GM19193 (cell line): Measurements from ENCODE around the gene JMJD4.

Experiments used
- POLR2A ChIP-seq: IDR thresholded peaks from 4 replicates; pipeline ENCODE4 v1.6.1; 2011; ENCODE audit not compliant: insufficient read depth, insufficient read length; ENCODE audit errors: extremely low read depth

The JMJD4 gene

DNA sequence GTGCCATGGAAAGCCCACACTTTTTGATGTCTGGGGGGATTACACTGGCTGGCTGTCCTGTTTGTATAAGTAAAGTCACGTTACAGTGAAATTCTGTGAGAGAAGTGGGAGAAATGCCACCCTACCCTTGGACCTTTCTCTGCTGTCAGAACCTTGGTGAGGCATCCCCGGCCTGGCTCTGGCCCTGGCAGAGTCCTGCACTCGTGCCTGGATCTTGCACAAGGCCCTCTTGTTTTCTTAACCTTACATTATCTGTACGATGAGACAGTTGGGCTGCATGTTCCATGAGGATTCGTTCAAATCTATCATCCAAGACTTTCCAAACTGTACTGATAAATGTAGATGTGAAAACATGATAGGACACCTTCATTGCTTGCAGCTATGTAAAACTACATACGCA is 11.6 kb upstream of the JMJD4 start:
- no peak for TF ChIP-seq POLR2A

DNA sequence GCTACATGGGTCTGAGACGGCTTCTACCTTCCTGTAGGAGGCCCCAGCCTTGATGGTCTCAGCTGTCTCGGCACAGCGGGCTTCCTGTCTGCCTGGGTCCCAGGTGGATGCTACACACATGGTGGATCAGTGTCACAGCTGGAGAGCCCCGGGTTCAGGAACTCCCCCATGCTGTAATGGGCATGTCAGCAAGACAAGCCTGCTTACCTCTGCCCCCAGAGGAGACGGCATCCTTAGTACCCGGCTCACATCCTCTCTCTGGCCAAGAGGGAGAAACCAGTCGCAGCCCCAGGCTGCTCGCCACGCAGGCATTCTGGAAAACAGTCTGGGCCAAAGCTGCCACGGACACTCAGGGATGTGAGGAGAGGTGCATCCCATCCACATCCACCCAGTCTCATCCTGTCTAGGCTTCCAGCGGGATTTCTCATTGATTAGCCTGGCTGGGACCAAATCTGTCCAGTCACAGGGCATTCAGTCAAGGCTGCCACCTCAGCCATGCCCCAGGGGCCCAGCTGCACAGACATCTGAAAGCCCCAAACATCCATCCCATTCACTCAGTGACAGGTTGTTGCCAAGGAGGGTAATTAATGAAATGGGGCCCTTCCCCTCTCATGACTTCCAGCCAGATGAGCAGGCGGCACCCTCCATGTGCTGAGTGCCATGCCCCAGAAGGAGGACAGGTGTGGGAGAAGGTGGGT is 10.6 kb upstream of the JMJD4 start:
- no peak for TF ChIP-seq POLR2A

DNA sequence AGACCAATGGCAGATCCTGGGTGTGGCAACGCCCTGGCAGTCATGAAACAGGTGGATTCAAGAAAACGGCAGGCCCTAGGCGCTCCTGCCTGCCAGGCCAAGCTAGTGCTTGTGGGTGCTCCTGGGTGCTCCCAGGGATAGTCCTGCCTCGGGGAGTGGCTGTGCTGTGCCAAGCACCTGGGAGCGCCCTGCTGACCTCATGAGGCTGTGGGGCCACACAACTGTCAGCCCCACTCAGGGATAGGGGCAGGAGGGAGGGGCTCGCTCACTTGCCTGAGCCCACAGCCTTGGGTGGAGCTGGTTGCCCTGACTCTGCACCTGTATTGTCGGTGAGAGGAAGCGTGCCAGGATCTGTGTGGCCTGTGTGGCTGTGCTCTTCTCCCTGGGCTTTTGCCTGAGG is 9.6 kb upstream of the JMJD4 start:
- TF ChIP-seq POLR2A, result no peak

DNA sequence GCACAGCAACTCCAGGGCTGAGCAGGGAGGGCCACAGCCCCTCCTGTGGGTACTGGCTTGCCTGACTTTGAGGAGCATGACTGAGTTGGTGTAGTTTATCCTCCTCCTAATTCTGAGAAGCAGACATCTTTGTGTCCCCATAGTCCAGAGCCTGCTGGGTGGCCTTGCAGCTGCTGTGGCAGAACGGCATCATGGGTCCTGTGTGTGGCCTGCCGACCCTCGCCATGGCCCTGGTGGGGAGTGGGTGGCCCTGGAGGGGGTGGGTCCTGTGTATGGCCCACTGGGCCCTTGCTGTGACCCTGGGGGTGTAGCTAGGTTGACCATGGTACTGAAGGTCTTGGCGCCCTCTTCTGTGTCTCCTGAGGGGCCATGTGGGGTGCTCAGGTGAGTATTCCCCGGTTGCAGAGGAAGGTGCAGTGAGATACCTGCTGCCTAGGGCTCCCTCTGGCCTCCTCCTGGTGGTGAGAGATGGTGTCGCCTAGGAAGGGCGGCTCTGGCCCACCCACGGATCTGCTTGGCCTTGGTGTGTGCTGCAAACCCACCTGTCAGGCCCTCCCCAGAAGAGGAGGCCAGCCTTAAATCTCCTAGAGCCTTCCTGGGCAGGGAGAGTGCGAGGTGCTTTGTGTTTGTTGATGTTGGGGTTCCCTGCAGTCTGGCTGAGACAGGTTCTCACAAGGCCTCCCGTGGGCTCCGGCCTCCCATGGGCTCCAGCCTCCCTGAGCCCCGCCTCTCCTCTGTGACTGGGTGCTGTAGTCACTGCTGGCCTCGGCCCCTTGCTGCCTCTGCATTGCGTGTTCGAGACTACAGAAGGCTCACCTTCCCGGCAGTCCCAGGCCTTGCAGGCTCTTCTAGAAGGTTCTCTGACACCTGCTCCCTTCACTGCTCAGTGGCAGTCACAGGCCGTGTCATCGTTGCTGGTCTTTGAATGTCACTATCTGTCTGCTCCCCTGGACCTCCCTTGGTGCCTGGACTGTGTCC is 7.9 kb upstream of the JMJD4 start:
- TF ChIP-seq POLR2A, result no peak

DNA sequence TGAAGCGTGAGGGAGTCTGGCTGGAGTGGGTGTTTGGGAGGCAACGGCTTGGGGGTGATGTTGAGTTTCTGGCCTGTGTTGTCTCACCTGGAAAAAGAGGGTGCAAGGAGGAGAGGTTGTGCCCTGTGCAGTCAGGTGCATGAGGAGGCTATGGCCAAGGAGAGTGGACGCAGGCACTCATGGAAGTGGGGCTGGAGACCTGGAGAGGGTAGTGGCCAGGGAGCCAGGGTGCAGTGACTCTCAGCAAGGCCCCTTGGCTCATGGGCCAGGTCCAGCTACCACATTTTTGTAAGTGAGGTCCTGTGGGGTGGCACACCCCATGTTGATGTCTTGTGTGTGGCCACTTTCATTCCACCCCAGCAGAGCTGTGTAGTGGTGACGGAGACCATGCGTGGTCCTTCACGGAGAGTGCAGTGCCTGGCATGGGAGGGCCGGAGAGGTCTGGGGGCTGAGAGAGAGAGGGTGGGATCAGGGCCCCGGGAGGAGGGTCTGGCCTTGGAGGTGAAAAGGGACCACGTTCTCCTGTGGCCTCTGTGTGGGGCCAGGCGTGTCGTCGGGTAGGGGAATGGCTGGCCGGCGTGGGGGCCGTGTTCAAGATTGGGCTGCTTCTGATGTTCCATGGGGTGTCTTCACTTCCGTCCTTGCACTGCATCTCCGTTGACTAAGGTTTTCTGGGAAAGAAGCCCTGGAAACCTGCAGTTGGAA is 6.2 kb upstream of the JMJD4 start:
- TF ChIP-seq POLR2A, result no peak

DNA sequence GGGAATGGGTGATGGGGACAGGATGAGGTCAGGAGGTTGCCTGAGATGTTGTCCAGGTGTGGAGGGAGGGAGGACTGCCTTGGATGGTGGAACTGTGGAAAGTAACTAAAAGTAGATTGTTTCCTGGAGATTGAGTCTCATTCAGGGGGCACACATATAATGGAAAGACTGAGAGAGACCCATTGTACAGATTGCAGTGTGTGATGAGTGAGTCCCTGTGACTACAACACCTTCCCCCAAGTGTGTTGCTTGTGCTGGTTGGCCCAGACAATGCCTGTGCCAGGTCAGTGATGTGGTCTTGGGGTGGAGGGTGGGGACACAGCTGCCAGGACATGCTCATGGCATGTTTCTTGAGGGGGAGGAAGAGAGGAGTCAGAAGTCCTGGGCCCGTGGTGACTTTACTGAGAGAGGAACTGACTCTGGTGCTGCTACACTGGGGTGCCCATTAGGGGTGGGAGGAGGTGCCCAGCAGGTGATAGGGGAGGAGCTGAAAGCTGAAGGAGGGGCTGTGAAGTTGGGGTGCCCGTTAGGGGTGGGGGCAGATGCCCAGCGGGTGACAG is 5.4 kb upstream of the JMJD4 start:
- TF ChIP-seq POLR2A, result no peak

DNA sequence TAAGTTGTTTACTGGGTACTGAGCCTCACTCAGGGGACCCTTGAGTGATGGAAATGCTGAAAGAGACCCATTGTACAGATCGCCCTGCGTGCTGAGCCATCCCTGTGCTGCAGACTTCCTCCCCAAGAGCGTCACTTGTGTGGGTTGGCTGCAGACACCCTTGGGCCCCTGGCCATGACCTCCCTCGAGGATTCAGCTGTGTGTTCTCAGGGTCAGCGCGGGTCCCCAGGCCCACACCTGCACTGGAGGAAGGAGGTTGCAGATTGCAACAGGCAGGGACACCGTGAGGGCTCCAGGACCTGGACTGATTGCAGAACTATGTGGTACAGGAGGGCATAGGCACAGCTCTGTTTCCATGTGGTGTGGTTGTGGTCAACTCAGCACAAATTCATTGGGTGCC is 4.5 kb upstream of the JMJD4 start:
- no peak for TF ChIP-seq POLR2A

DNA sequence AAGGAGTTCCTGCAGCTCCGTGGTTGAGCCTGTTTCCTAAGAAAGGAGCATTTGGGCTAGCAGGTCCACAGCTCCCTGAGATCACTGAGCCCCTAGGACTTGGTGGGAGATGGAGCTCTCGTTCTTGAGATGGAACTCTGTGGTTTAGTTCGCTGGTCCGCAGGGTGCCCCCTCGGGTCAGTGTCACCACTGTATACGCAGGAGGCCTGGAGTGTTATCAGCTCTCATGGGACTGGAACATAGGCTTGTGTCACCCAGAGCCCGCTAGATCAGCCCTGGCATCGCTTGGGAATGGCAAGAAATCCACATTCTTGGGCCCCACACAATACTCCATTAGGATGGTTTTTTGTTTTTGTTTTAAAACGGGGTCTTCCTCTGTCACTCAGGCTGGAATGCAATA is 3.7 kb upstream of the JMJD4 start:
- no peak for TF ChIP-seq POLR2A

DNA sequence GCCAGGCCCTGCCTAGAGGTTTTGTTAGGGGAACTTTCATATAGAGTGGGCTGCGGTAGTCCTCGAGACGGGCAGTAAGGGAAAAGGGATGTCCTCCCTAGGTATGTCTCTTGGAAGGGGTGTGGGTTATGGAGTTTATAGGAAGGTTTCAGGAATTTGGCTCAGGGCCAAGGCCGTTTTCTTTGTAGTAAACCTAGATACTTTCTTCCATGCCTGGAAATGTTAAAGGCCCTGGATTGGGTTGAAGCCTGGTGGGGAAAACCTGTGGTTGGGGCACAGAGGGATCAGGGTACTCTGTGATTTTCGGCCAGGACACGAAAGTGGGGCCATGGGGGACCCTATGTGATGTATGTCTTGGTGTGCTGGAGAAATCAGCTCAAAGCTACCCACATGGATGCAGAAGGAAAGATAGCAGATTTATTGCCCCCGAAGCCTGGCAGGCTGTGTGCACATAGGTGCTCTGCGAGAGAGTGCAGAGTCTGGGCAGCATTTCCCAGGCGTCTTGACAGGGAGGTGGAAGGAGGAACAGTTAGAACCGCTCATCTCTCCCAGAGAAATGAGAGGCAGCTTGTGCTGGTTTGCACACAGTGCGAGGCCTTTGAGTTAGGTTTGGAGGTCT is 1.8 kb upstream of the JMJD4 start:
- TF ChIP-seq POLR2A, result no peak

DNA sequence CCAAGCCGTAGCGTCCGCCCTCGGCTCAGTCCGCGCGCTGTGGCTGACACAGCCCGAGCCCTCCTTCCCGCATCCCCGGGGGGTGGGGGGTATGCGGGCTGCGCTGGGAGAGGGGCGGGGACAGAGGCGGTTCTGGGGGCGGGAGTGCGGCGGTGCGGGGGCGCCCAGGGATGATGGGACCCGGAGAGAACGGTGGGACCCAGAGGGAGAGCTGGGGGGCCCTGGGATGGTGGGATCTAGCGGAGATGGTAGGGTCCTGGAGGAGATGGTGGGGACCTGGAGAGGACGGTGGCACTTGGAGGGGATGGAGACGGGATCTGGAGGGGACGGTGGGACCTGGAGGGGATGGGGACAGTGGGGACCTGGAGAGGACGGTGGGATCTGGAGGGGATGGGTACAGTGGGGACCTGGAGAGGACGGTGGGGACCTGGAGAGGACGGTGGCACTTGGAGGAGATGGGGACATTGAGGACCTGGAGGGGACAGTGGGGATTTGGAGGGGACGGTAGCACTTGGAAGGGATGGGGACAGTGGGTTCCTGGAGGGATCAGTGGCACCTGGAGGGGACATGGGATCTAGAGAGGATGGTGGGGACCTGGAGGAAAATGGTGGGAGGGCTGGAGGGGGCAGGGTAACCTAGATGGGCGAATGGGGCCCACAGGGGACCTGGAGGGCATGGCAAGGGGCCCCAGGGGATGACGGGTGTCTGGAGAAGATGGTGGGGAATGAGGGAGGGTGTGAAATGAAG is 610 bp upstream of the JMJD4 start:
- TF ChIP-seq POLR2A, result no peak

DNA sequence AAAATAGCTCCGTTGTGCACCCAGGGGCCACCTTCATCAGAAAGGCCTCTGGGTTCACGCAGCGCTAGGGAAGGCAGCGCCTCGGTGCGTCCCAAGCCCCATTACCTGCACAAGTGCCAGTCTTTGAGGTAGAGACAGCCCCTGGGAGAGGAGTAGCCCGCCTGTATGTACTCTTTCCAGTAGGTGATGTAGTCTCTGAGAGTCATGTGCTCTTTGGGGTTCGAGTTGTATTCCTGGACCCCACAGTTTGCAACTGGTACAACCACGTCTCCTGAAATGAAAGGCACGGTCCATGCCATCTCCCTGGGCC is 601 bp downstream of the JMJD4 start:
- TF ChIP-seq POLR2A, result no peak

DNA sequence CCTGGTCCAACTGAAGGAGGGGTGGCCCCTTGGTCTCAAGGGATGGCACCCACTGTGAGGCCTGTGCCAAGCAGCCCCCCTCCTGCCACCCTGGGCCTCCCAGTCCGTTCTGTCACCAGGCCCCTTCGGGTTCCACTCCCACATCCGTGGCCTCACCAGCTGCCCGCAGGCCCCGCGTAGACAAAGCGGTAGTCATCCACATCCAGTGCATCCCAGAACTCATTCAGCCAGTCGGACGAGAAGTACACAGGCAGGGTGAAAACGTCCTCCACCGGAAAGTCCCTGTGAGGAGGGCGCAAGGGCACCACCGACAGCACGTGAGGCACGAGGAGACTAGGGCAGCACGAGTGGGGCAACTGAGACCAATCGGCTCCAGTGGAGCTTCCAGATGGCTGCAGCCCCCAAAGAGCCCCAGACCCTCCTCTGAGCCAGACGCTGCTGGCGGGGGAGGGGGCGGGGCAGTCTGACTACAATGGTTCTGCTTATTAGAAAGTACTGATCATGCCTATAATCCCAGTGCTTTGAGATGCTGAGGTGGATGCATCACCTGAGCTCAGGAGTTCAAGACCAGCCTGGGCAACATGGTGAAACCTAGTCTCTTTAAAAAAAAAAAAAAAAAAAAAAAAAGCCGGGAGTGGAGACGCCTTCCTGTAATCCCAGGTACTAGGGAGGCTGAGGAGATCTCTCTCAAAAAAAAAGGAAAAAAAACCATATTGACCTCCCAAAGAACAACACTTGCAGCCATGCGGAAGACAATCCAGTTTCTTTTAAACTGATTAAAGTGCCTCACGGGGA is 1.2 kb downstream of the JMJD4 start:
- TF ChIP-seq POLR2A, result no peak

DNA sequence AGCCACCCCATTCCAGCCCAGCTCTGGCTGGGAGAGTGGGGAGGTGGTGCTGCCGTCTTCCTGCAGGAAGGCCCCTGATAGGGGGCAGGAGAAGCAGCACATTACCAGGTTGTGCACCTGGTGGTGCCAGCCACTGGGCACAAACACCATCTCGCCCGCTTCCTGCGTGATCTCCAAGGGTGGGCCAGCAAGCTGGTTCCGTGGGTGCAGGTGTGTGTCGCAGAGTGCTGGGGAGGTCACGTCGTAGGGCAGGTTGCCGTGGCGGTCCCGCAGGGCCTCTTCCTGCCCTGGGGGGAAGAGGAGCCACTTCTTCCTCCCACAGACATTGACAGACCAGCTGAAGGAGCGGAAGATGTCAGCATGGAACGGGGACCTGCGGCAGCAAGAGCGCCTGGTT is 1.8 kb downstream of the JMJD4 start:
- no peak for TF ChIP-seq POLR2A

DNA sequence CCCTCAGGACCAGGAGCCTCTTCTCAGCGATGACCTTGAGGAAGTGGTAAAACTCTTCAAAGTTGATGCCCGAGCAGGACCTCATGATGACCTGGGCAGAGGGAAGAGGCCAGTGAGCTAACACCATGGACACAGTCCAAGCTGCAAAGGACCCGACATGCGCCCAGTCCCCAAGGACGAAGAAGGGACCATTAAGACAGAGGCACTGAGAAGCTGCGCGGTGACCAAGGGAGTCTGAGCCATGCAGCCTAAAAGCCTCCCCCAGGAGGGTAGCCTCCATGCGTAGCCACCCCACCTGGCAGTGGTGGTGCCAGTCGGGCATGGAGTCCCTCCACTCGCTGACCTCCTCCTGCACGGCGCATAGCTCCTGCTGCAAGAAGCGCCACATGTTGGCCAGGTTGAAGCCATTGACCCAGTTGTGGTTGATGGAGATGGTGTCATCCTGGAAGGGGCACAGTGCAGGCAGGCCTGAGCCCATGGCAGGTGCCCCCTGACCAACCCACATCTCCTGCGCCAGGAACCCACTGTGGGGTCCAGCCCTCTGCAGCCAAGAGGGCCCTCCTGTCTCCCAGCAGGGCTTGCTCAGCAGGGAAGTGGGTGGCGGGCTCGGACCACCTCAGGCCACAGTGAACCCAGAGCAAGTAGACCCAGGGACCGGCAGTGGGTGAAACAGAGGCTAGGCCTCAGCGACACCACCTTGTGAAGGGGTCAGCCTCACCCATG is 2.4 kb downstream of the JMJD4 start:
- no peak for TF ChIP-seq POLR2A
